T1000 (cell line): ENCODE results near the gene TNFRSF19.
"Not testable (repeated sequence)": the region's sequence is repeated elsewhere in the genome, so short reads cannot be mapped to it uniquely, and the experiment has no call there.

Experiments used
- DNase-seq: peaks from one replicate; lab custom pipeline; 2025; ENCODE audit warnings: mixed read lengths; lab: John Stamatoyannopoulos, UW

The TNFRSF19 gene

GRCh38 chr13:23570099-23570920 is at the start of gene TNFRSF19:
TNFRSF19 (plus strand) TSS chr13:23570412; CDS start chr13:23590184, 19,772 bp downstream.
- no peak for DNase-seq

GRCh38 chr13:23529926-23530325 is 40.3 kb upstream of the TNFRSF19 start:
- DNase-seq = not testable (repeated sequence)

GRCh38 chr13:23531446-23531845 is 38.8 kb upstream of the TNFRSF19 start:
- DNase-seq = no peak

- DNase-seq = no peak
Observed at GRCh38 chr13:23534090-23534489, 36.1 kb upstream of the TNFRSF19 start.

GRCh38 chr13:23541221-23541824 is 28.9 kb upstream of the TNFRSF19 start:
- no peak for DNase-seq

- no peak for DNase-seq
Observed at GRCh38 chr13:23544668-23545067, 25.5 kb upstream of the TNFRSF19 start.

GRCh38 chr13:23547000-23547590 is 23.1 kb upstream of the TNFRSF19 start:
- DNase-seq = no peak

GRCh38 chr13:23549724-23550123 is 20.5 kb upstream of the TNFRSF19 start:
- no peak for DNase-seq

GRCh38 chr13:23550163-23550562 is 20.0 kb upstream of the TNFRSF19 start:
- no peak for DNase-seq

- DNase-seq = no peak
Observed at GRCh38 chr13:23551213-23552008, 18.8 kb upstream of the TNFRSF19 start.

GRCh38 chr13:23552171-23552570 is 18.0 kb upstream of the TNFRSF19 start:
- no peak for DNase-seq

GRCh38 chr13:23552661-23553060 is 17.6 kb upstream of the TNFRSF19 start:
- no peak for DNase-seq

- no peak for DNase-seq
Observed at GRCh38 chr13:23554000-23554399, 16.2 kb upstream of the TNFRSF19 start.

- no peak for DNase-seq
Observed at GRCh38 chr13:23557043-23557442, 13.2 kb upstream of the TNFRSF19 start.

GRCh38 chr13:23557733-23558132 is 12.5 kb upstream of the TNFRSF19 start:
- DNase-seq = no peak

- DNase-seq = peak; percentile 40
Observed at GRCh38 chr13:23558675-23559536, 11.3 kb upstream of the TNFRSF19 start.

GRCh38 chr13:23560571-23561089 is 9.6 kb upstream of the TNFRSF19 start:
- DNase-seq = no peak

- no peak for DNase-seq
Observed at GRCh38 chr13:23561261-23561660, 9.0 kb upstream of the TNFRSF19 start.

- no peak for DNase-seq
Observed at GRCh38 chr13:23563085-23563845, 6.9 kb upstream of the TNFRSF19 start.

- DNase-seq = no peak
Observed at GRCh38 chr13:23567906-23568460, 2.2 kb upstream of the TNFRSF19 start.
